GM23338 (cell line): Measurements from ENCODE around the gene GALNT4.

Experiments
- EZH2 ChIP-seq: fragments of 200-600 bp; sonication (generic); IDR thresholded peaks from one replicate; pipeline ENCODE4 v1.8.0; 2017; ENCODE audit warnings: antibody characterized with exemption, mild to moderate bottlenecking, low read depth; ENCODE audit not compliant: unreplicated experiment
- NANOG ChIP-seq: IDR thresholded peaks from 2 replicates; pipeline ENCODE4 v1.6.1; 2016; ENCODE audit warnings: antibody characterized with exemption, borderline replicate concordance
- POLR2AphosphoS5 ChIP-seq: IDR thresholded peaks from 2 replicates; pipeline ENCODE4 v1.6.1; 2016; ENCODE audit warnings: antibody characterized with exemption, low read depth
- TF ChIP-seq, protein P1 (sequence below), 2 experiments: fragments of 200-600 bp in 1 of 2; sonication (generic) in 1 of 2; conservative IDR thresholded peaks; 2 replicates each; pipeline versions ENCODE4 v1.5.1 to v1.6.1; 2016 to 2017; ENCODE audit warnings: antibody characterized with exemption in 2 of 2, low read depth in 2 of 2, mild to moderate bottlenecking in 2 of 2, moderate library complexity in 1 of 2
- TF ChIP-seq, protein P2 (sequence below): IDR thresholded peaks from 2 replicates; pipeline ENCODE4 v1.6.1; 2016; ENCODE audit warnings: antibody characterized with exemption

DNA sequence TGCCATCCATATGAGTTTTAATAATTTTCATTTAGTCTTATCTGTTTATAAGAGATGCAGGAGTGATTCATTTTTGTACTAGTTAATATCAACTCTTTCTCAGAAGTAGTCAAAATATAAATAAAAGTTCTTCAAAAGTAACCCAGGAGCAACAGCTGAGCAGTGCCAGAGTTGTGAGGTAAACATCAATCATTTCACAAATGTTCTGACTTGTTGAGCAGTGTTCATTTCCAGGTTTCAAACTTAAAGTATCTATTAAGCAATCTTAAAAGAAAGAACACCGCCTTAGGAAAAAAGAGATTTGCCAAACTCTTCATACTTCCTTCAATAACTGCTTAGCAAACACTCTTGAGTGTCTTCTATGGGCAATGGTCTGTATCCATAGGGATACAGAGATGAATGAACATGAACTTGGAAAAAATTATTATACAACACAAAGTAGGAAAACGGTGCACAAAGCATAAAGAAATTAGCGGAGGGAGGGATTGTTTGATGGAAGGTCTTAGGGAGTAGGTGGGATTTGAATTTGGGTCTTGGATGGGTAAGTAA is 43.2 kb upstream of the GALNT4 start:
- TF ChIP-seq, protein P1, sequence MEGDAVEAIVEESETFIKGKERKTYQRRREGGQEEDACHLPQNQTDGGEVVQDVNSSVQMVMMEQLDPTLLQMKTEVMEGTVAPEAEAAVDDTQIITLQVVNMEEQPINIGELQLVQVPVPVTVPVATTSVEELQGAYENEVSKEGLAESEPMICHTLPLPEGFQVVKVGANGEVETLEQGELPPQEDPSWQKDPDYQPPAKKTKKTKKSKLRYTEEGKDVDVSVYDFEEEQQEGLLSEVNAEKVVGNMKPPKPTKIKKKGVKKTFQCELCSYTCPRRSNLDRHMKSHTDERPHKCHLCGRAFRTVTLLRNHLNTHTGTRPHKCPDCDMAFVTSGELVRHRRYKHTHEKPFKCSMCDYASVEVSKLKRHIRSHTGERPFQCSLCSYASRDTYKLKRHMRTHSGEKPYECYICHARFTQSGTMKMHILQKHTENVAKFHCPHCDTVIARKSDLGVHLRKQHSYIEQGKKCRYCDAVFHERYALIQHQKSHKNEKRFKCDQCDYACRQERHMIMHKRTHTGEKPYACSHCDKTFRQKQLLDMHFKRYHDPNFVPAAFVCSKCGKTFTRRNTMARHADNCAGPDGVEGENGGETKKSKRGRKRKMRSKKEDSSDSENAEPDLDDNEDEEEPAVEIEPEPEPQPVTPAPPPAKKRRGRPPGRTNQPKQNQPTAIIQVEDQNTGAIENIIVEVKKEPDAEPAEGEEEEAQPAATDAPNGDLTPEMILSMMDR (conservative IDR thresholded peaks at IDR 0.05; ENCODE audit: low read depth in 2 of 2), result no peak
- TF ChIP-seq POLR2AphosphoS5, result no peak
- TF ChIP-seq, protein P2, sequence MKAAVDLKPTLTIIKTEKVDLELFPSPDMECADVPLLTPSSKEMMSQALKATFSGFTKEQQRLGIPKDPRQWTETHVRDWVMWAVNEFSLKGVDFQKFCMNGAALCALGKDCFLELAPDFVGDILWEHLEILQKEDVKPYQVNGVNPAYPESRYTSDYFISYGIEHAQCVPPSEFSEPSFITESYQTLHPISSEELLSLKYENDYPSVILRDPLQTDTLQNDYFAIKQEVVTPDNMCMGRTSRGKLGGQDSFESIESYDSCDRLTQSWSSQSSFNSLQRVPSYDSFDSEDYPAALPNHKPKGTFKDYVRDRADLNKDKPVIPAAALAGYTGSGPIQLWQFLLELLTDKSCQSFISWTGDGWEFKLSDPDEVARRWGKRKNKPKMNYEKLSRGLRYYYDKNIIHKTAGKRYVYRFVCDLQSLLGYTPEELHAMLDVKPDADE, result no peak
- TF ChIP-seq NANOG, result no peak
- no peak for TF ChIP-seq EZH2
